ENCODE measurements around the gene SLX9. TPM values are rescaled to one million over a fixed set of nuclear protein-coding genes. Genes with fewer than 3 reads are reported as not detected.
"Not testable (repeated sequence)": the region's sequence is repeated elsewhere in the genome, so short reads cannot be mapped to it uniquely, and the experiment has no call there.

The SLX9 gene
- total RNA-seq, 1 donor: 14.3 TPM

DNA sequence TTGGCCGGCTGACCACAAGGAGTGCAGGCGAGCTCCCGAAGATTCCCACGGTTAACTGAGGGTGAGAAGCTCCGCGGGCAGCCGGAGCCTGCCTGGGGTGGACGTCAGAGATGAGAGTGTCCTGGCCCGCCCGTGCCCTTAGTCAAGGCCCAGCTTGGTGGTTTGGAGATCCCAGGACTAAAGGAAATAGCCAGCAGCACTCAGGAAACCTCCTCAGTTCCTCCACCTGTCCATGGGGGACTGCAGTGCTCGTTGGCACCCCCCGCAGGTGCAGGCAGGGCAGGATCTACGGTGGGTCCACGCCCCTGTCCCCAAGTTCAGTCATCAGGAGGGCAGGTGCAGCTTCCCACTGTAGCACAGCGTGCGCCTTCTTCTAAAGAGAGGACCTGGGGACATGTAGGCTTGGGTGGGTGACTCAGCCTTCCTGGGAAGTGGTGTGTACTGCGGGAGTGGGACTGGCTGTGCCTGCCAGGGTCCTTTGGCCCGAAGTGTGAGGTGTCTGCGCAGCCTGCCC is 32.5 kb downstream of the SLX9 start:
- no peak for DNase-seq (ENCODE audit: low read depth in 2 of 3, low spot score in 2 of 3)

DNA sequence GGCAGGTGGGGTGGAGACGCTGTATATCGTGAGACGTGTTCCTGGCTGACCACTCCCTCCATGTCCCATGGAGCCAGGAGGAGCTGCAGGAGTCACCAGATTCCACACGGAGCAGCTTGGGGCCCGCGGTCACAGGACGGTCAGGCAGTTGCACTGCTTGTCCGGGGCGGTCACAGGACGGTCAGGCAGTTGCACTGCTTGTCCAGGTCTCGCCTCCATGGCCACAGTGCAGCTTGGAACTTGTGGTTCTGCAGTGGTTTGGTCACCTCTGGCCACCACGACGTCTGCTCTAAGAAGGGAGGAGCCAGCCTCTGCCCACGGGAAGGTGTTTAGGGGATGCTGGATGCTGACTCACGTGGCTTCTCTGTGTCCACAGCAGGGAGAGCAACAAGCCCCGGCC is 33.0 kb downstream of the SLX9 start:
- DNase-seq (ENCODE audit: low read depth in 2 of 3, low spot score in 2 of 3): no peak

DNA sequence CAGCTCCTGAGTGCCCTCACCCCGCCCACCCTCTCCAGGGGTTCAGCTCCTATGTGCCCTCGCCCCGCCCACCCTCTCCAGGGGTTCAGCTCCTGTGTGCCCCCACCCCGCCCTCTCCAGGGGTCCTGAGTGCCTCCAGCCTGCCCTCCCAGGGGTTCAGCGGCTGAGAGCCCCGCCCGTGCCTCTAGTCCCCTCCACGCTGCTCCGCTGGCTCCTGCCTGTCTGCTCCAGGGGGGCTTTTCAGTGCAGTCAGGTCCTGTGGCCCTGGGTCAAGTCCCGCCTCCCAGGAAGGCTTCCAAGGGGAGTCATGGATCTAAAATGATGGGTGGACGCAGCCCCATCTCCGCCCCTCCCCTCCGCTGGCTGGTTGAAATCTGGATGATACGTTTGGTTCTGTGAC is 33.8 kb downstream of the SLX9 start:
- DNase-seq (ENCODE audit: low read depth in 2 of 3, low spot score in 2 of 3): no peak

GRCh38 chr21:44974676-44975075 is 34.8 kb downstream of the SLX9 start:
- no peak for DNase-seq (ENCODE audit: low read depth in 2 of 3, low spot score in 2 of 3)

- no peak for DNase-seq (ENCODE audit: low read depth in 2 of 3, low spot score in 2 of 3)
Observed at GRCh38 chr21:44975720-44976555, 36.1 kb downstream of the SLX9 start.

- not testable (repeated sequence) for DNase-seq (ENCODE audit: low read depth in 2 of 3, low spot score in 2 of 3)
Observed at GRCh38 chr21:44976556-44977393, 36.9 kb downstream of the SLX9 start.

DNA sequence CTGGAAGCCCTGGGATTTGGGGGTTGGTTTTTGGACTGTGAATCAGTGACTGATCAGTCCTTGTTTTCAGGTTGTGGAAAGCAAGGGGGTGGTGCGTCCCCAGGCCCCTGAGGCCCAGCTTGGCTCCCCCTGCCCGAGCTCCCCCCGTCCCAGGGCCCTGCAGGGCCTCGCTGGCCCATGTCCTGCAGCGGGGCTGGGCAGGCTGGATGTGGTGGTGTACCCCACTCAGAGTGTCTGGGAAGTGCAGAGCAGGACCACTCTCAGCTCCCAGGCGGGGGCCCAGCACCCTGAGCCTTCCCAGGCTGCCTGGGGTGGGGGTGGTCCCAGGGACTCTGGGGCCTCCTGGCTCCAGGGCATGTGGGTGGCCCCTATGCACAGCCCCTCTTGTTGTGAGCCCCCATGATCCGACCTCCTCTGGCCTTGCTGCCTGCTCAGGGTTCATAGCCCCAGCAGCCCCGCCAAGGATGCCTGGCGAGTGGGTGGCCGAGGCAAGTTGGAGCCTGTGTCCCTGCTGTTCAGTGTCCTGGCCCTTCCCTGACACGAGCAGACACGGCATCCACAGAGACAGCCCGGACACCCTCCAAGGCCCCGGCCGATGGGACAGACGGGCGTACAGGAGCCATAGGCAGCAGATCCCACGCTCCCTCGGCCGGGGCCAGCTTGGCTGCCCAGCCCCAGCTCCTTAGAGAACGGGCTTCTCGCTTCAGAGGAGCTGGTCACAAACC is 37.9 kb downstream of the SLX9 start:
- DNase-seq (ENCODE audit: low read depth in 2 of 3, low spot score in 2 of 3): no peak

GRCh38 chr21:44979687-44980561 is 40.1 kb downstream of the SLX9 start:
- DNase-seq (ENCODE audit: low read depth in 2 of 3, low spot score in 2 of 3): no peak

- peak in 2 of 3 donors; percentile 16 to 52 for DNase-seq (ENCODE audit: low read depth in 2 of 3, low spot score in 2 of 3)
Observed at GRCh38 chr21:44980562-44981489, 41.0 kb downstream of the SLX9 start.

DNA sequence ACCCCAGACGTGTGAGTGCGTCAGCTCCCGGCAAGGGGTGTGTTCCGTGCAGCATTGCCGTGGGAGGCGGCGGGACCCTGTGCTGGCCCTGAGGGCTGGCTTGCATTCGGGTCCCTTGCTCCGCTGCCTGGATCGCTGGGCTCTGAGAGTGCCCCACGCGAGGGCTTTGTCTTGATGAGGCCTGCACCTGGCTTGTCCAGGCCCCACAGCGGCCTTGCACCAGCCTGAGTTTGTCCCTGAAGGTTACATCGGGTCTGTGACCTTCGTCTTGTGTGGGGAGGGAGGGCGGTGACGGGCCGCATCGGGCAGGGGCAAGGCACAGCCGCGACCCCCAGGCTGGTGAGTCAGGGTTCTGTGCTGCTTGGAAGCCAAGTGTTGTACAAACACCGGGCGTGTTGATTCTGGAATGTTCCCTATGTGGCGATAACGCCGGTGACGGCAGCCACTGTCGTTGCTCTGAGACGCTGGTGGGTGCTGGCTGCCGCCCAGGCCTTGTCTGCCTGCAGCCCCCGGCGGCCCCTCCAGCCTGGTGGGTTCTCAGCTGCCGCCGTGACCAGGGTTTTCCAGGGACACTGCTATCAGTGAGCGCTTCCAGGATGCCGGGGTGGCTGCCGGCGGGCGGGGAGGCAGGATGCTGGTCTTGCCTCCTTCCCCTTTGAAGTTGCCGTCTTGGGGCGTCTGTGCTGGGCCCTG is 42.9 kb downstream of the SLX9 start:
- DNase-seq (ENCODE audit: low read depth in 2 of 3, low spot score in 2 of 3): no peak

- DNase-seq (ENCODE audit: low read depth in 2 of 3, low spot score in 2 of 3): no peak
Observed at GRCh38 chr21:44983421-44984206, 43.8 kb downstream of the SLX9 start.

DNA sequence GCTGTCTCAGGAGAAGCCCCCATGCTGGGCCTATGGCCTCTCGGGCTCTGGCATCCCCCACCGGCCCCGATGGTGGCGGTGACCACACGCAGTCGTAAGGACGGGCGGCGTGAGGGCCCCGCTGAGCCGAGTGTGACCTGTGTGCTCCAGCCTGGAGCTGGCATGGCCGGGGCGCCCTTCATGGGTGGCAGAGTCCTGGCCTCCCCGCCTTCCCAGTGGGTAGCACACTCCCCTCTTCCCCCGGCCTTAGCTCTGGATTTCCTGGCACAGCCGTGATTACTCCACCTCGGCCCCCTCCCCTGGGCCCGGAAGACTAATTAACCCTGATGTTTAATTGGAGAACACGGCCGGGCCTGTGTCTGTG is 44.6 kb downstream of the SLX9 start:
- DNase-seq (ENCODE audit: low read depth in 2 of 3, low spot score in 2 of 3): no peak

DNA sequence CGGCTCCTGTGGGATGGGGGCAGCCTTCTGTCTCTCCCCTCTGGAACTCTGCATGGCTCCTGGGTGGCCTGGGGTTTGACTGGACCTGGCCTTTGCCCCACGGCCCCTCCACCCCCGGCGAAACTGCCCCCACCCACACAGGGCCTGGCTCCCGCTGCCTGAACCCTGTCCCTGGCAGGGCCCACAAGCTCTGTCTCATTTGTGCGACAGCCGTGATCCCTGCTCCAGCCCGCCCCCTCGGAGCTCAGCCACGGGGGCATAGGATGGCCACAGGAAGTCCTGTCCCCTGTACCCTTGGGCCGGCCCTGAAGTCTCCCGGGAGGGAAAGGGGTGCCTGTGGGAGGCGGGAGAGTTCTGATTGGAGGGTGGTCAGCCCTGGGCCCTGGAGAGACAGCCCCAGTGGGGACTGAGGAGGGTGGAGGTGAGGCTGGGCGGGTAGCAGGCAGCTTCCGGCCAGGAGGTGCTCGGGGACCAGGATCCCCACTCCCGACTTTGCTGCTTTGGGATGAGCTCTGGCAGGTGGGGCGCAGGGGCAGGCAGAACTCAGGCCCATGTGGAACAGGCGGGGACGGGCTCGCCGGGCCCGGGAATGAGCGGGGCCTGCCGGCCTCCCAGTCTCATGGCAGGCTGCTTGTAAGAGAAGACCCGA is 45.1 kb downstream of the SLX9 start:
- DNase-seq (ENCODE audit: low read depth in 2 of 3, low spot score in 2 of 3): no peak

- DNase-seq (ENCODE audit: low read depth in 2 of 3, low spot score in 2 of 3): no peak
Observed at GRCh38 chr21:44985441-44986401, 45.9 kb downstream of the SLX9 start.

GRCh38 chr21:44986471-44987291 is 46.9 kb downstream of the SLX9 start:
- DNase-seq (ENCODE audit: low read depth in 2 of 3, low spot score in 2 of 3): no peak

All from hematopoietic multipotent progenitor cell (in vitro differentiated cells).